Endothelial cell of umbilical vein (primary cell): ENCODE results near the gene ZNF341. TPM values are rescaled to one million over a fixed set of nuclear protein-coding genes. Genes with fewer than 3 reads are reported as not detected.

Experiments
- BruUV-seq: library from RNA; stranded (reverse); fragments of 400-500 nt; replicated peaks from 2 replicates; lab custom pipeline; 2021; lab: Mats Ljungman, UMichigan
- CTCF ChIA-PET: fragments of 300-600, 350-600 bp; sonication (Branson Sonifier 250); formaldehyde crosslinking; loops from one replicate; lab custom pipeline; 2021; ENCODE audit warnings: antibody characterized with exemption, inconsistent platforms; lab: Charles Lee
- POLR2A ChIA-PET: fragments of 300-600, 350-600 bp; sonication (Branson Sonifier 250); formaldehyde crosslinking; loops from one replicate; lab custom pipeline; 2021; ENCODE audit warnings: antibody characterized with exemption, inconsistent platforms; lab: Charles Lee
- DNase-seq: peaks from one replicate; pipeline ENCODE4 v3.0.0-alpha.2; 2011; ENCODE audit warnings: low read depth, low spot score
- FAIRE-seq: peaks from 2 replicates; lab custom pipeline; 2011; peaks lifted over from hg19 to GRCh38; lab: Jason Lieb, UNC
- H2AFZ ChIP-seq: 2 replicates; pipeline ENCODE4 v1.6.0; 2012; ENCODE audit warnings: low read depth, low read length, control low read depth, inconsistent platforms
- H3K27ac ChIP-seq: 2 replicates; pipeline ENCODE4 v1.5.1; 2011; ENCODE audit warnings: low read depth, mild to moderate bottlenecking, control low read depth, low read length, moderate library complexity; ENCODE audit not compliant: insufficient read depth
- H3K27me3 ChIP-seq, 2 experiments: 2 replicates each; pipeline versions ENCODE4 v1.6.0 to v1.6.1; 2011; ENCODE audit warnings: low read length in 2 of 2, mixed read lengths in 1 of 2; ENCODE audit not compliant: control insufficient read depth in 2 of 2, insufficient read depth in 2 of 2
- H3K36me3 ChIP-seq, 2 experiments: 2 replicates in 1 of 2; 3 replicates in 1 of 2; pipeline ENCODE4 v1.5.1; 2011; ENCODE audit warnings: low read length in 2 of 2, mild to moderate bottlenecking in 1 of 2, moderate library complexity in 1 of 2; ENCODE audit not compliant: control insufficient read depth in 2 of 2, insufficient read depth in 2 of 2; ENCODE audit errors: extremely low read depth in 1 of 2
- H3K4me1 ChIP-seq: 3 replicates; pipeline ENCODE4 v1.5.1; 2011; ENCODE audit warnings: mild to moderate bottlenecking, low read length; ENCODE audit not compliant: control insufficient read depth, insufficient read depth; ENCODE audit errors: extremely low read depth
- H3K4me2 ChIP-seq: 2 replicates; pipeline ENCODE4 v1.6.1; 2011; ENCODE audit warnings: low read length, control low read depth, mixed read lengths; ENCODE audit not compliant: insufficient read depth
- H3K4me3 ChIP-seq, 3 experiments: fragments of 200-600 bp in 1 of 3; sonication (generic), shearing (Covaris generic) in 1 of 3; replicated peaks in 1 of 3; 2 replicates each; pipeline ENCODE4 v1.5.1; 2011 to 2016; ENCODE audit warnings: control low read depth in 3 of 3, low read length in 3 of 3, mild to moderate bottlenecking in 2 of 3, inconsistent platforms in 1 of 3, low read depth in 1 of 3, moderate library complexity in 1 of 3; ENCODE audit not compliant: insufficient read depth in 1 of 3
- H3K79me2 ChIP-seq: 2 replicates; pipeline ENCODE4 v1.6.0; 2012; ENCODE audit warnings: low read length, inconsistent platforms; ENCODE audit not compliant: control insufficient read depth, insufficient read depth
- H3K9ac ChIP-seq: replicated peaks from 2 replicates; pipeline ENCODE3; 2011; ENCODE audit warnings: low read length, control low read depth; ENCODE audit not compliant: insufficient read depth; ENCODE audit errors: extremely low read depth
- H3K9me1 ChIP-seq: replicated peaks from 3 replicates; pipeline ENCODE4 v1.6.0; 2011; ENCODE audit warnings: mild to moderate bottlenecking, low read length; ENCODE audit not compliant: control insufficient read depth, insufficient read depth; ENCODE audit errors: extremely low read depth
- H3K9me3 ChIP-seq: replicated peaks from 2 replicates; pipeline ENCODE4 v1.5.1; 2012; ENCODE audit warnings: low read length, inconsistent platforms; ENCODE audit not compliant: control insufficient read depth, insufficient read depth
- H4K20me1 ChIP-seq: replicated peaks from 2 replicates; pipeline ENCODE3; 2011; ENCODE audit warnings: mild to moderate bottlenecking, low read length; ENCODE audit not compliant: control insufficient read depth, insufficient read depth; ENCODE audit errors: extremely low read depth
- CTCF ChIP-seq, 2 donors: IDR thresholded peaks; 1 replicate in 1 of 2; 2 replicates in 1 of 2; pipeline ENCODE4 v1.5.1; 2011; ENCODE audit warnings: low read length in 2 of 2, mild to moderate bottlenecking in 2 of 2, moderate library complexity in 2 of 2, control low read depth in 1 of 2, inconsistent platforms in 1 of 2, low read depth in 1 of 2; ENCODE audit not compliant: insufficient read depth in 1 of 2; ENCODE audit errors: extremely low read depth in 1 of 2
- EZH2 ChIP-seq: IDR thresholded peaks from 2 replicates; pipeline ENCODE4 v1.6.1; 2012; ENCODE audit warnings: borderline replicate concordance, low read depth, mild to moderate bottlenecking, moderate library complexity, low read length, inconsistent platforms; ENCODE audit not compliant: severe bottlenecking
- FOS ChIP-seq: IDR thresholded peaks from 2 replicates; pipeline ENCODE4 v1.6.1; 2011; ENCODE audit warnings: mild to moderate bottlenecking, low read length, moderate library complexity, borderline replicate concordance; ENCODE audit not compliant: insufficient read depth
- GATA2 ChIP-seq: IDR thresholded peaks from 2 replicates; pipeline ENCODE4 v1.7.0; 2011; ENCODE audit warnings: low read depth, mild to moderate bottlenecking, moderate library complexity, mixed read lengths, low read length; ENCODE audit not compliant: insufficient read length, insufficient read depth
- JUN ChIP-seq: IDR thresholded peaks from 2 replicates; pipeline ENCODE4 v1.6.1; 2011; ENCODE audit warnings: borderline replicate concordance, low read depth; ENCODE audit not compliant: insufficient read length, insufficient read depth
- MAX ChIP-seq: IDR thresholded peaks from 2 replicates; pipeline ENCODE4 v1.6.1; 2011; ENCODE audit not compliant: insufficient read depth, insufficient read length
- MYC ChIP-seq: IDR thresholded peaks from one replicate; pipeline ENCODE4 v1.6.1; 2011; ENCODE audit warnings: mild to moderate bottlenecking, low read depth, low read length
- POLR2A ChIP-seq: IDR thresholded peaks from 2 replicates; pipeline ENCODE4 v1.6.1; 2012; ENCODE audit warnings: low read depth, mild to moderate bottlenecking, control low read depth, low read length
- POLR2AphosphoS5 ChIP-seq: IDR thresholded peaks from 2 replicates; pipeline ENCODE4 v1.6.1; 2012; ENCODE audit warnings: low read depth, mild to moderate bottlenecking, control low read depth, low read length, moderate library complexity; ENCODE audit not compliant: insufficient read depth
- dilution Hi-C: fragments of 300-500 bp; cut with MboI; formaldehyde crosslinking; loops from one replicate; pipeline ENCODE4 v1.15.0; 2019; ENCODE audit warnings: low sequenced_read_pairs; ENCODE audit not compliant: extremely low pct_ligation_motif_present
- intact Hi-C: fragments of 100-400 bp; cut with micrococcal nuclease; formaldehyde crosslinking; loops from one replicate; pipeline ENCODE4 v1.10.0; 2022
- polyA plus RNA-seq, 4 experiments: library from polyadenylated mRNA; depleted of rRNA in 3 of 4; stranded (reverse) in 3 of 4; unstranded in 1 of 4; fragments of >200 nt; gene quantifications; 2 replicates each; pipeline versions ENCODE4 v1.2.1 to v1.2.3, GENCODE V29; 2011 to 2012; ENCODE audit warnings: missing spikeins in 1 of 4
- total RNA-seq: library from RNA; stranded (reverse); gene quantifications from 2 replicates; pipeline ENCODE4 v1.2.3, GENCODE V29; 2021

ZNF341 gene
- total and polyA plus RNA-seq, 2 donors (not counting 3 experiments of a cell fraction or from before 2014, with no cell fraction given) = 4.9 TPM

DNA sequence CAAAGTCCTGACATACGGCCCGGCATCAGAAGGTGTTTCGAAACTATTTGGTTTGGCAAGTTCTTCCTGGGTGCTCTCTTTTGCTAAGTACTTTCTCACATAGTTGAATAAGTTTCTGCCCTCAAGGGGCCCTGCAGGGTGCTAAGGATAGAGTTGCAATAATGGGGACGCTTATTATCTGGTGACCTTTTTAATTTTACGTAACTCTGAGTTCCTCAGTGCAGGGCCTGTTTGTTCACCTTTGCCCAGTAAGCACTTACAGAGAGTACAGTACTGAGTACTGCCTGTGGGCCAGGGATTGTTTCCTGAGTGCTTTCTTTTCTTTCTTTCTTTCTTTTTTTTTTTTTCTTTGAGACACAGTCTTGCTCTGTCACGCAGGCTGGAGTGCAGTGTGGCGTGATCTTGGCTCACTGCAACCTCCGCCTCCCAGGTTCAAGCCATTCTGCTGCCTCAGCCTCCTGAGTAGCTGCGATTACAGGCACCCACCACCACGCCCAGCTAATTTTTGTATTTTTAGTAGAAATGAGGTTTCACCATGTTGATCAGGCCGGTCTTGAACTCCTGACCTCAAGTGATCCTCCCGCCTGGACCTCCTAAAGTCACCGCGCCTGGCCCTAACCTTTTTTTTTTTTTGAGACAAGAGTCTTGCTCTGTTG, 7.2 kb upstream of the ZNF341 start:
- Histone ChIP-seq H2AFZ (no peak overlapping the region), H3K4me3 (no peak overlapping the region), H3K27me3 (no peaks in the 10 kb centered on the region), H3K36me3 (no peaks in the 10 kb centered on the region), H3K27ac (no peak overlapping the region), H4K20me1 (no peaks in the 10 kb centered on the region), H3K79me2 (no peaks in the 10 kb centered on the region), H3K9me1 (no peaks in the 10 kb centered on the region), H3K4me1 (peaks cover 2% of the 10 kb centered on the region), H3K9me3 (no peaks in the 10 kb centered on the region), H3K9ac (no peak overlapping the region), H3K4me2 (no peak overlapping the region)
- no peak for DNase-seq
- FAIRE-seq = no peak
- POLR2A ChIA-PET = no interaction called here
- intact Hi-C loops = no loop called here
- dilution Hi-C loops = no loop called here
- CTCF ChIA-PET = interaction anchor here (0.6 to 1.3 kb wide), 4 partner anchors 9 to 387 kb away, joined by 3 read pairs; partner anchors contain the start of gene EIF2S2
- no TSS peak for BruUV-seq
- no peak for TF ChIP-seq GATA2
- TF ChIP-seq EZH2 = no peak
- TF ChIP-seq POLR2A = no peak
- no peak for TF ChIP-seq FOS
- TF ChIP-seq MAX = no peak

DNA sequence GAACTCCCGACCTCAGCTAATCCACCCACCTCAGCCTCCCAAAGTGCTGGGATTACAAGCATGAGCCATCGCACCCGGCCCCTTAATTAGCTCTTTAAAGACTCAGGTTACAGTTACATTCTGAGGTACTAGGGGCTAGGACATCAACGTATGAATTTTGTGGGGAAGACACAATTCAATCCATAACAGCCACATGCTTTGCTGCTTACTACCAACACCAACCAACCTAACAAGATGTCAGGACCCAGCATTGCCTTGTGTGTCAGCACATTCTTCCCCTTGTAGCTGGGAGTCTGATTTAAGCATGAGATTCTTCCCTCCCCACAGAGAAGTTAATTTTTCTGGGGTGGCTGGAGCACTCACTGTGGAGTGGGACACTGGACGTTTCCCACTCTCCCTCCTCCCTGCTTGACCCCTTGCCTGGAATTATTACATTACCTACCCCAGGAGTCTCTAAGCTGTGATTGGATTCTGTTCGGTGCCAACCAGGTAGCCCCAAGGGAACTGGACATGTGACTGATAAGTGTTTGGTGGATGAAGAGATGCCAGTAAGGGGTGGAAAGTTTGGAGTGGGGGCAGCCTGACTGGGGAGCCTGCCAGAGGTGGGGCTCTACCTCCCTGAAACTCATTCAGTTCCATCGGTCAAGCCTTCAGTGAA, 6.1 kb upstream of the ZNF341 start:
- FAIRE-seq (no peak), DNase-seq (no peak)
- no peaks in the 10 kb centered on the region for H4K20me1 ChIP-seq
- dilution Hi-C loops (no loop called here), intact Hi-C loops (no loop called here)
- H3K4me3 ChIP-seq = no peak overlapping the region
- POLR2A ChIA-PET = no interaction called here
- no peaks in the 10 kb centered on the region for H3K9me3 ChIP-seq
- no peak overlapping the region for H3K4me2 ChIP-seq
- TF ChIP-seq POLR2A = no peak
- TF ChIP-seq POLR2AphosphoS5 = no peak
- TF ChIP-seq JUN = no peak
- TF ChIP-seq GATA2 = no peak
- TF ChIP-seq MYC = no peak
- TF ChIP-seq FOS = no peak
- no peak for TF ChIP-seq MAX
- TF ChIP-seq CTCF (IDR thresholded peaks at IDR 0.05; ENCODE audit: extremely low read depth in 1 of 2, insufficient read depth in 1 of 2, low read depth in 1 of 2, low read length in 2 of 2) = no peak
- no peak for TF ChIP-seq EZH2
- H3K27ac ChIP-seq = no peak overlapping the region
- BruUV-seq = no TSS peak
- no peaks in the 10 kb centered on the region for H3K36me3 ChIP-seq
- CTCF ChIA-PET = interaction anchor here (1.2 to 1.3 kb wide), 2 partner anchors 11 to 386 kb away, joined by 3 read pairs; partner anchors contain the start of gene EIF2S2
- H2AFZ ChIP-seq = no peak overlapping the region
- H3K79me2 ChIP-seq = no peaks in the 10 kb centered on the region
- no peak overlapping the region for H3K9ac ChIP-seq
- no peaks in the 10 kb centered on the region for H3K9me1 ChIP-seq
- H3K27me3 ChIP-seq = no peaks in the 10 kb centered on the region
- H3K4me1 ChIP-seq = no peaks in the 10 kb centered on the region
